Testis (tissue), 2 donors: ENCODE measurements around the gene SAAL1.

Source experiments
- POLR2A ChIP-seq: fragments of 450-650 bp; IDR thresholded peaks from one replicate; pipeline ENCODE4 v1.6.1; 2017; ENCODE audit warnings: antibody characterized with exemption, mild to moderate bottlenecking, moderate library complexity
- TF ChIP-seq, protein P1 (sequence below), 3 experiments: fragments of 450-650 bp in 2 of 3; fragments of 200-600 bp in 1 of 3; sonication (generic) in 1 of 3; IDR thresholded peaks; one replicate each; pipeline ENCODE4 v1.5.1; 2016 to 2019; ENCODE audit warnings: antibody characterized with exemption in 3 of 3, mild to moderate bottlenecking in 2 of 3, moderate library complexity in 1 of 3

DNA sequence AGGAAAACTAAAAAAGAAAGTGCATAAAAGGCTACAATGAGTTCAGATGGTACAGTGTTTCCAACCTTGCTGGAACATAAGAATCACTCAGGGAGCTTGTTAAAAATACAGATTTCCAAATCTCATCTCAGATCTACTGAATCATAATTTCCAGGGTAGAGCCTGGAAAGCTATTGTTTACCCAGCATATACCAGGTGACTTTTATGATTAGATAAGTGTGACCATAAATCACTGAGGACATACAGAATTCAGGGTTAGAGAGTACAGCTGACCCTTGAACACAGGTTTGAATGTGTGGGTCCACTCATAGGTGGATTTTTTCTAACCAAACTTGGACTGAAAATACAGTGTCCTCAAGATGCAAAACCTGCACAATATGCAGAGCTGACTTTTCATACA, 11.9 kb downstream of the SAAL1 start:
- no peak for TF ChIP-seq POLR2A
- TF ChIP-seq, protein P1, sequence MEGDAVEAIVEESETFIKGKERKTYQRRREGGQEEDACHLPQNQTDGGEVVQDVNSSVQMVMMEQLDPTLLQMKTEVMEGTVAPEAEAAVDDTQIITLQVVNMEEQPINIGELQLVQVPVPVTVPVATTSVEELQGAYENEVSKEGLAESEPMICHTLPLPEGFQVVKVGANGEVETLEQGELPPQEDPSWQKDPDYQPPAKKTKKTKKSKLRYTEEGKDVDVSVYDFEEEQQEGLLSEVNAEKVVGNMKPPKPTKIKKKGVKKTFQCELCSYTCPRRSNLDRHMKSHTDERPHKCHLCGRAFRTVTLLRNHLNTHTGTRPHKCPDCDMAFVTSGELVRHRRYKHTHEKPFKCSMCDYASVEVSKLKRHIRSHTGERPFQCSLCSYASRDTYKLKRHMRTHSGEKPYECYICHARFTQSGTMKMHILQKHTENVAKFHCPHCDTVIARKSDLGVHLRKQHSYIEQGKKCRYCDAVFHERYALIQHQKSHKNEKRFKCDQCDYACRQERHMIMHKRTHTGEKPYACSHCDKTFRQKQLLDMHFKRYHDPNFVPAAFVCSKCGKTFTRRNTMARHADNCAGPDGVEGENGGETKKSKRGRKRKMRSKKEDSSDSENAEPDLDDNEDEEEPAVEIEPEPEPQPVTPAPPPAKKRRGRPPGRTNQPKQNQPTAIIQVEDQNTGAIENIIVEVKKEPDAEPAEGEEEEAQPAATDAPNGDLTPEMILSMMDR (IDR thresholded peaks at IDR 0.05): no peak
